ENCODE data around the gene TXNIP.

TXNIP gene

DNA sequence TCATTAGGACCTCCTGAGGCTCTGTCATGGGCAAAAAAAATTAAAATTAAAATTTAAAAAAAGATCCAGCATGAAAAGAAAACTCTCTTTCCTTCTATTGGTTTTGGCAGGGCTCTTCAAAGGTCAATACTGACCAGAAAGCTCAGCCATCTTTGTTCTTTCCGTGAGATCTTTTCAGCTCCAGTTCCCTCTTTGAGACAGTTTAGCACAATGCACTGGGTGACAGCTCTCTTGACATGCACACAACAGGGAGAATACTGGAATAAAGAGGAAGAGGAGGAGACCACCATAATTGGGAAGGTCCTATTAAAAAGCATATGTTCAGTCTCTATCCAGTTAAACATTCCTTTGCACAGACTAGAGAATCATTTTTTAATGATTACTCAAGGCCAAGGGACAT lies 44.9 kb downstream of the TXNIP start:
- no peak for DNase-seq (ENCODE audit: low read depth in 2 of 2)
- TF ChIP-seq, protein P1, sequence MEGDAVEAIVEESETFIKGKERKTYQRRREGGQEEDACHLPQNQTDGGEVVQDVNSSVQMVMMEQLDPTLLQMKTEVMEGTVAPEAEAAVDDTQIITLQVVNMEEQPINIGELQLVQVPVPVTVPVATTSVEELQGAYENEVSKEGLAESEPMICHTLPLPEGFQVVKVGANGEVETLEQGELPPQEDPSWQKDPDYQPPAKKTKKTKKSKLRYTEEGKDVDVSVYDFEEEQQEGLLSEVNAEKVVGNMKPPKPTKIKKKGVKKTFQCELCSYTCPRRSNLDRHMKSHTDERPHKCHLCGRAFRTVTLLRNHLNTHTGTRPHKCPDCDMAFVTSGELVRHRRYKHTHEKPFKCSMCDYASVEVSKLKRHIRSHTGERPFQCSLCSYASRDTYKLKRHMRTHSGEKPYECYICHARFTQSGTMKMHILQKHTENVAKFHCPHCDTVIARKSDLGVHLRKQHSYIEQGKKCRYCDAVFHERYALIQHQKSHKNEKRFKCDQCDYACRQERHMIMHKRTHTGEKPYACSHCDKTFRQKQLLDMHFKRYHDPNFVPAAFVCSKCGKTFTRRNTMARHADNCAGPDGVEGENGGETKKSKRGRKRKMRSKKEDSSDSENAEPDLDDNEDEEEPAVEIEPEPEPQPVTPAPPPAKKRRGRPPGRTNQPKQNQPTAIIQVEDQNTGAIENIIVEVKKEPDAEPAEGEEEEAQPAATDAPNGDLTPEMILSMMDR (IDR thresholded peaks at IDR 0.05; ENCODE audit: low read depth, low read length): no peak
- no peak overlapping the region for H3K4me3 ChIP-seq (replicated peaks in 1 of 2; ENCODE audit: low read depth in 2 of 2, low read length in 2 of 2)

- TF ChIP-seq, protein P1 (IDR thresholded peaks at IDR 0.05; ENCODE audit: low read depth, low read length): no peak
- H3K4me3 ChIP-seq (replicated peaks in 1 of 2; ENCODE audit: low read depth in 2 of 2, low read length in 2 of 2): no peak overlapping the region
- DNase-seq (ENCODE audit: low read depth in 2 of 2): no peak
These were observed 47.2 kb downstream of the TXNIP start for GRCh38 chr1:145949219-145949618.

DNA sequence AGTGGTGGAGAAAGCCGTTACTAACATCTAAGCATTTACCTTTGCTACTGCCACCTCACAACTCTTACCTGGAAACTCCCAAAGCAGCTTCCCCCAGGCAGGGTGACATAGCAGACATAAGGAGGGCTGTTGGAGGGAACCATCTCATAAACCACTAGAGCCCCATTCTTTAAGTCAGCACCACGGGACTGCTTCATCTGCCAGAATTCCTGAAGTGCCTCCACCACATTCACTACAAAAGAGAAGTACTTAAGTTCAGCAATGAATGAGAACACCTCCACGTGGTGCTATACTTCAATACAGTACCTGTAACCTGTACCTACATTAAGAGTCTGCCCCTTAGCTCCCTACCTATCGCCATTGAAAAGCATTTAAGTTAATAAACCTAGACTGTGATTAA lies 48.8 kb downstream of the TXNIP start:
- TF ChIP-seq, protein P1 (IDR thresholded peaks at IDR 0.05; ENCODE audit: low read depth, low read length): no peak
- no peak overlapping the region for H3K4me3 ChIP-seq (replicated peaks in 1 of 2; ENCODE audit: low read depth in 2 of 2, low read length in 2 of 2)
- DNase-seq (ENCODE audit: low read depth in 2 of 2): no peak

- TF ChIP-seq, protein P1 (IDR thresholded peaks at IDR 0.05; ENCODE audit: low read depth, low read length): no peak
- no peak for DNase-seq (ENCODE audit: low read depth in 2 of 2)
- no peak overlapping the region for H3K4me3 ChIP-seq (replicated peaks in 1 of 2; ENCODE audit: low read depth in 2 of 2, low read length in 2 of 2)
These were observed 49.8 kb downstream of the TXNIP start for GRCh38 chr1:145946477-145946986.

- DNase-seq (ENCODE audit: low read depth in 2 of 2): no peak
- TF ChIP-seq, protein P1 (IDR thresholded peaks at IDR 0.05; ENCODE audit: low read depth, low read length): no peak
These were observed 51.8 kb downstream of the TXNIP start for GRCh38 chr1:145944532-145944931.

GRCh38 chr1:145942871-145943270 lies 53.5 kb downstream of the TXNIP start:
- TF ChIP-seq, protein P1 (IDR thresholded peaks at IDR 0.05; ENCODE audit: low read depth, low read length): no peak
- DNase-seq (ENCODE audit: low read depth in 2 of 2): no peak
- no peak overlapping the region for H3K4me3 ChIP-seq (replicated peaks in 1 of 2; ENCODE audit: low read depth in 2 of 2, low read length in 2 of 2)

More at GRCh38 chr1:145944532-145944931, 51.8 kb downstream of the TXNIP start:
- no peak overlapping the region for H3K4me3 ChIP-seq (replicated peaks in 1 of 2; ENCODE audit: low read depth in 2 of 2, low read length in 2 of 2)
